Measurements from ENCODE around the gene CATSPER3. TPM values are rescaled to one million over a fixed set of nuclear protein-coding genes. Genes with fewer than 3 reads are reported as not detected.
A peak's percentile ranks its signal among the peaks of the same experiment; 100 is the strongest.

Gene CATSPER3
- total RNA-seq, 1 experiment from 2014 or later, result 0.37 TPM

- peaks cover 42% of the 10 kb centered on the region for H3K4me1 Mint-ChIP-seq
- H3K36me3 Mint-ChIP-seq, result no peaks in the 10 kb centered on the region
- peak overlapping the region; percentile 54 for H3K4me3 Mint-ChIP-seq
- DNase-seq (ENCODE audit: low spot score) (no peak), ATAC-seq (peak; percentile 3; the same call in 1 of the 2 replicates)
- H3K9me3 Mint-ChIP-seq, result no peaks in the 10 kb centered on the region
- TF ChIP-seq AFF4 (CRISPR knock-in tag; IDR thresholded peaks at IDR 0.05; ENCODE audit: borderline replicate concordance) (no peak), CREM (CRISPR knock-in tag; IDR thresholded peaks at IDR 0.05) (no peak), ATF2 (CRISPR knock-in tag; IDR thresholded peaks at IDR 0.05; ENCODE audit: borderline replicate concordance, low read depth) (no peak), ARID4B (CRISPR knock-in tag; IDR thresholded peaks at IDR 0.05; ENCODE audit: borderline replicate concordance) (no peak), MYBL2 (CRISPR knock-in tag; IDR thresholded peaks at IDR 0.05) (no peak), SMAD4 (CRISPR knock-in tag; IDR thresholded peaks at IDR 0.05) (no peak), FOXK1 (CRISPR knock-in tag; IDR thresholded peaks at IDR 0.05) (no peak), KAT7 (CRISPR knock-in tag; IDR thresholded peaks at IDR 0.05; ENCODE audit: borderline replicate concordance) (no peak), ZNF317 (CRISPR knock-in tag; IDR thresholded peaks at IDR 0.05; ENCODE audit: borderline replicate concordance, low read depth) (no peak)
- H3K27me3 Mint-ChIP-seq (ENCODE audit: low read depth), result peaks cover 96% of the 10 kb centered on the region
- ChIA-PET POLR2A (interaction anchor here (1.6 kb wide), 1 partner anchor 11 kb away, joined by 6 read pairs; no protein-coding TSS in a partner anchor), CTCF (interaction anchor here (1.9 to 3.6 kb wide), 2 partner anchors 111 to 163 kb away, joined by 8 to 11 read pairs; no protein-coding TSS in a partner anchor)
- no peak overlapping the region for H3K27ac Mint-ChIP-seq
These were observed 60.2 kb downstream of the CATSPER3 start for GRCh38 chr5:135027697-135028615.

GRCh38 chr5:135028791-135029476 is 61.2 kb downstream of the CATSPER3 start:
- ChIA-PET POLR2A (interaction anchor here (0.6 to 1.6 kb wide), 2 partner anchors 10 to 14 kb away, joined by 3 to 6 read pairs; no protein-coding TSS in a partner anchor), CTCF (interaction anchor here (3.6 kb wide), 1 partner anchor 112 kb away, joined by 11 read pairs; no protein-coding TSS in a partner anchor)
- Mint-ChIP-seq H3K4me3 (peak overlapping the region; percentile 61), H3K27me3 (ENCODE audit: low read depth) (peaks cover 96% of the 10 kb centered on the region), H3K9me3 (no peaks in the 10 kb centered on the region), H3K27ac (no peak overlapping the region), H3K36me3 (no peaks in the 10 kb centered on the region), H3K4me1 (peaks cover 46% of the 10 kb centered on the region)
- peak; percentile 20 for ATAC-seq
- peak; percentile 62 for DNase-seq (ENCODE audit: low spot score)
- no peak for TF ChIP-seq NR2C2 (CRISPR knock-in tag; IDR thresholded peaks at IDR 0.05)
- TF ChIP-seq IRF2 (CRISPR knock-in tag; IDR thresholded peaks at IDR 0.05; ENCODE audit: borderline replicate concordance, low read depth), result no peak
- no peak for TF ChIP-seq ZMAT4 (CRISPR knock-in tag; IDR thresholded peaks at IDR 0.05)
- TF ChIP-seq ZNF121 (CRISPR knock-in tag; IDR thresholded peaks at IDR 0.05), result no peak
- TF ChIP-seq CREM (CRISPR knock-in tag; IDR thresholded peaks at IDR 0.05), result no peak
- peak; percentile 27; the same call in 1 of the 2 replicates for TF ChIP-seq USF2 (CRISPR knock-in tag; IDR thresholded peaks at IDR 0.05)
- no peak for TF ChIP-seq GRHL2 (CRISPR knock-in tag; IDR thresholded peaks at IDR 0.05; ENCODE audit: insufficient replicate concordance, severe bottlenecking)
- TF ChIP-seq FOXP4 (CRISPR knock-in tag; IDR thresholded peaks at IDR 0.05), result no peak
- TF ChIP-seq E2F5 (CRISPR knock-in tag; IDR thresholded peaks at IDR 0.05), result no peak

Data from WTC11 (cell line).